Heart left ventricle (tissue), 16 donors: ENCODE measurements around the gene AVPR2. TPM values are rescaled to one million over a fixed set of nuclear protein-coding genes. Genes with fewer than 3 reads are reported as not detected.

Source experiments
- ATAC-seq, 4 donors: fragments of 200-7000 bp; cut with Tn5 transposase; one replicate each; pipeline ENCODE4 v1.9.1; 2020 to 2022; ENCODE audit warnings: moderate library complexity in 4 of 4, mild to moderate bottlenecking in 3 of 4, moderate number of reproducible peaks in 1 of 4
- DNase-seq, 5 donors: peaks; one replicate each; pipeline ENCODE4 v3.0.0-alpha.2; 2020
- H3K27ac ChIP-seq, 12 donors: fragments of 200-600 bp; sonication (generic) in 4 of 12; one replicate each; pipeline versions ENCODE4 v1.5.0 to v1.8.0; 2016 to 2022; ENCODE audit warnings: mild to moderate bottlenecking in 2 of 12
- H3K27me3 ChIP-seq, 9 donors: fragments of 200-600 bp; sonication (generic) in 2 of 9; one replicate each; pipeline versions ENCODE4 v1.5.1 to v1.8.0; 2016 to 2022; ENCODE audit warnings: mild to moderate bottlenecking in 3 of 9
- H3K36me3 ChIP-seq, 9 donors: fragments of 200-600 bp; sonication (generic) in 2 of 9; one replicate each; pipeline versions ENCODE4 v1.5.0 to v1.8.0; 2018 to 2022; ENCODE audit warnings: mild to moderate bottlenecking in 2 of 9
- H3K4me1 ChIP-seq, 12 donors: fragments of 200-600 bp; sonication (generic) in 4 of 12; one replicate each; pipeline versions ENCODE4 v1.5.0 to v1.8.0; 2016 to 2022; ENCODE audit warnings: mild to moderate bottlenecking in 3 of 12
- H3K4me3 ChIP-seq, 12 donors: fragments of 200-600 bp; sonication (generic) in 4 of 12; one replicate each; pipeline versions ENCODE4 v1.5.0 to v1.8.0; 2017 to 2022; ENCODE audit warnings: mild to moderate bottlenecking in 9 of 12, moderate library complexity in 4 of 12
- H3K9me3 ChIP-seq, 12 donors: fragments of 200-600 bp; sonication (generic) in 4 of 12; one replicate each; pipeline versions ENCODE4 v1.5.0 to v1.8.0; 2016 to 2022; ENCODE audit warnings: mild to moderate bottlenecking in 1 of 12
- CTCF ChIP-seq, 12 donors: fragments of 200-600 bp; sonication (generic) in 4 of 12; IDR thresholded peaks; one replicate each; pipeline versions ENCODE4 v1.5.0 to v1.8.0; 2018 to 2022; ENCODE audit warnings: antibody characterized with exemption in 12 of 12, mild to moderate bottlenecking in 5 of 12
- POLR2A ChIP-seq, 2 donors: fragments of 450-650 bp; IDR thresholded peaks; one replicate each; pipeline ENCODE4 v1.6.1; 2017; ENCODE audit warnings: antibody characterized with exemption in 2 of 2, mild to moderate bottlenecking in 2 of 2, moderate library complexity in 2 of 2
- WGBS, 4 donors: extraction: QIAGEN DNeasy Blood & Tissue Kit in 2 of 4; methylation state at CpG; one replicate each; pipeline versions ENCODE4 v1.1.5 to v1.1.7; 2013 to 2018; 5-methylcytosine and 5-hydroxymethylcytosine counted together
- intact Hi-C, 10 donors: fragments of 100-400 bp; cut with DNase I; formaldehyde crosslinking; loops; one replicate each; pipeline versions ENCODE4 v1.11.1 to v1.14.2; 2022
- polyA plus RNA-seq, 2 donors: library from polyadenylated mRNA; stranded (reverse); fragments of 200-250 nt; gene quantifications; one replicate each; pipeline ENCODE4 v1.2.3, GENCODE V29; 2013
- total RNA-seq, 9 donors: library from RNA; depleted of rRNA in 2 of 9; stranded (reverse); fragments of >200 nt in 2 of 9; fragmentation: NEBNext Ultra II Directional in 3 of 9; extraction: Animal tissue kit (Norgen Biotek cat#: 25700) in 3 of 9; gene quantifications; one replicate each; pipeline versions ENCODE4 v1.1.0 to v1.2.4, GENCODE V29; 2016 to 2023
- donor health status: ischemic (EF 13 %, LVEDD 7.1; RV severe dilation, severe dysfunction).
- donor health status: healthy with polysubstance abuse.
- donor health status: DM: no; HTN: yes; CAD: no.
- donor health status: DM: no; HTN: no; CAD: no.
- donor health status: ischemic (EF 25% LVEDD 6.9; RV normal size, moderate dysfunction).
- donor health status: ischemic (EF 25% LVEDD 5.7; RV mildly dilated, moderate dysfunction).
- donor health status: healthy.
- donor health status: DM: yes; HTN: yes; CAD: no.
- donor health status: ischemic (EF 35%, LVEDD 5.7; RV mildly dilated, moderate dysfunction).
- donor health status: nonischemic (EF 11% LVEDD 7.7; RV severe dilation, severe dysfunction).
- donor health status: DM: yes; HTN: yes; CAD: no.
- donor health status: PGD.
- donor health status: ischemic (EF 29% LVEDD 5.4; RV normal size, mild dysfunction).
- donor health status: nonischemic (EF 23%, LVEDD 6.1; RV moderate dilation, normal function).

Gene AVPR2
- total and polyA plus RNA-seq, 11 donors, result 2.2 to 10.5 (median 3.1) TPM

- Histone ChIP-seq H3K4me3 (peak overlapping the region in 7 of 12 donors; percentile 3 to 82 (median 45)), H3K4me1 (peaks cover 0 to 71% (median 28%) of the 10 kb centered on the region in 12 donors), H3K27ac (peak overlapping the region in 11 of 12 donors; percentile 47 to 100 (median 96)), H3K27me3 (peaks cover 0 to 41% (median 0%) of the 10 kb centered on the region in 9 donors), H3K36me3 (peaks cover 0 to 18% (median 0%) of the 10 kb centered on the region in 9 donors), H3K9me3 (no peaks in the 10 kb centered on the region)
- intact Hi-C loops, result loop anchor here in 3 of 10 donors (10.0 kb wide), 2 partner anchors 130 to 200 kb away; partner anchors contain the start of genes IDH3G (in 2 of the 3), SSR4 (in 2 of the 3), ABCD1 (in 1 of the 3) and BCAP31 (in 1 of the 3)
- TF ChIP-seq CTCF (IDR thresholded peaks at IDR 0.05) (peak in 9 of 12 donors; percentile 8 to 44 (median 22)), POLR2A (IDR thresholded peaks at IDR 0.05) (no peak)
- 16 to 44% (median 30%) methylated on average over 14 of the region's 14 CpGs for WGBS, 4 donors
- ATAC-seq, result peak in 2 of 4 donors; percentile 8 to 17
- peak in 2 of 5 donors; percentile 61 to 66 for DNase-seq
Observed at GRCh38 chrX:153924149-153924861, 19.8 kb downstream of the AVPR2 start.

GRCh38 chrX:153925387-153925738 is 20.9 kb downstream of the AVPR2 start:
- DNase-seq (no peak), ATAC-seq (no peak)
- H3K27ac ChIP-seq, result peak overlapping the region; percentile 92 to 100 (median 96)
- TF ChIP-seq POLR2A (IDR thresholded peaks at IDR 0.05) (no peak), CTCF (IDR thresholded peaks at IDR 0.05) (no peak)
- H3K4me1 ChIP-seq, result peaks cover 0 to 78% (median 29%) of the 10 kb centered on the region in 12 donors
- H3K36me3 ChIP-seq, result peaks cover 0 to 17% (median 0%) of the 10 kb centered on the region in 9 donors
- intact Hi-C loops, result loop anchor here in 4 of 10 donors (5.0 to 10.0 kb wide), 3 partner anchors 131 to 201 kb away; partner anchors contain the start of genes IDH3G (in 3 of the 4), SSR4 (in 3 of the 4), ABCD1 (in 1 of the 4) and BCAP31 (in 1 of the 4)
- WGBS, 4 donors, result 88 to 94% (median 91%) methylated on average over 4 of the region's 4 CpGs
- H3K4me3 ChIP-seq, result peak overlapping the region in 10 of 12 donors; percentile 19 to 82 (median 44)
- H3K9me3 ChIP-seq, result no peaks in the 10 kb centered on the region
- peaks cover 0 to 31% (median 0%) of the 10 kb centered on the region in 9 donors for H3K27me3 ChIP-seq

- 12 to 48% (median 30%) methylated on average over 9 to 59 of the region's 59 CpGs for WGBS, 4 donors
- H3K36me3 ChIP-seq, result peaks cover 0 to 17% (median 0%) of the 10 kb centered on the region in 9 donors
- H3K27me3 ChIP-seq, result peaks cover 0 to 26% (median 0%) of the 10 kb centered on the region in 9 donors
- intact Hi-C loops, result loop anchor here in 4 of 10 donors (5.0 to 10.0 kb wide), 3 partner anchors 131 to 201 kb away; partner anchors contain the start of genes IDH3G (in 3 of the 4), SSR4 (in 3 of the 4), ABCD1 (in 1 of the 4) and BCAP31 (in 1 of the 4)
- ATAC-seq, result no peak
- peaks cover 0 to 76% (median 26%) of the 10 kb centered on the region in 12 donors for H3K4me1 ChIP-seq
- H3K9me3 ChIP-seq, result no peaks in the 10 kb centered on the region
- H3K4me3 ChIP-seq, result peak within 1 kb of the TSS in 10 of 12 donors; percentile 57 to 82 (median 64)
- H3K27ac ChIP-seq, result peak within 1 kb of the TSS; percentile 92 to 100 (median 96)
- DNase-seq, result no peak
- no peak for TF ChIP-seq POLR2A (IDR thresholded peaks at IDR 0.05)
- no peak for TF ChIP-seq CTCF (IDR thresholded peaks at IDR 0.05)
Observed at GRCh38 chrX:153925739-153926551, 21.5 kb downstream of the AVPR2 start, which contains the start of gene ARHGAP4. Gene ARHGAP4, minus strand, starts transcription at chrX:153926264. Its CDS starts 62 bp downstream, at chrX:153926202.
